Neutrophil (primary cell): ENCODE measurements around the gene PSMA5.

ENCODE experiments used
- H3K27ac ChIP-seq: fragments of 200-600 bp; sonication (generic); 2 replicates; pipeline ENCODE4 v1.5.1; 2016; ENCODE audit warnings: mild to moderate bottlenecking, moderate library complexity
- H3K27me3 ChIP-seq: fragments of 200-600 bp; sonication (generic); 2 replicates; pipeline ENCODE4 v1.6.0; 2016; ENCODE audit warnings: mild to moderate bottlenecking
- H3K36me3 ChIP-seq: fragments of 200-600 bp; sonication (generic); 2 replicates; pipeline ENCODE4 v1.5.1; 2017
- H3K4me1 ChIP-seq, 2 experiments: fragments of 200-600 bp in 1 of 2; sonication (generic) in 1 of 2; 1 replicate in 1 of 2; 2 replicates in 1 of 2; pipeline versions ENCODE4 v1.5.1 to v1.6.1; 2013 to 2016; ENCODE audit warnings: low read depth in 1 of 2, low read length in 1 of 2, mild to moderate bottlenecking in 1 of 2, moderate library complexity in 1 of 2; ENCODE audit not compliant: control insufficient read depth in 1 of 2, insufficient read depth in 1 of 2
- H3K4me3 ChIP-seq, 2 experiments: fragments of 200-600 bp in 1 of 2; sonication (generic) in 1 of 2; 1 replicate in 1 of 2; 2 replicates in 1 of 2; pipeline ENCODE4 v1.5.1; 2013 to 2016; ENCODE audit warnings: low read depth in 1 of 2, low read length in 1 of 2, mild to moderate bottlenecking in 1 of 2, moderate library complexity in 1 of 2
- H3K9me3 ChIP-seq: fragments of 200-600 bp; sonication (generic); 2 replicates; pipeline ENCODE4 v1.5.1; 2016
- CTCF ChIP-seq: fragments of 200-600 bp; sonication (generic); IDR thresholded peaks from 2 replicates; pipeline ENCODE4 v1.5.1; 2016; ENCODE audit warnings: antibody characterized with exemption

Gene PSMA5

DNA sequence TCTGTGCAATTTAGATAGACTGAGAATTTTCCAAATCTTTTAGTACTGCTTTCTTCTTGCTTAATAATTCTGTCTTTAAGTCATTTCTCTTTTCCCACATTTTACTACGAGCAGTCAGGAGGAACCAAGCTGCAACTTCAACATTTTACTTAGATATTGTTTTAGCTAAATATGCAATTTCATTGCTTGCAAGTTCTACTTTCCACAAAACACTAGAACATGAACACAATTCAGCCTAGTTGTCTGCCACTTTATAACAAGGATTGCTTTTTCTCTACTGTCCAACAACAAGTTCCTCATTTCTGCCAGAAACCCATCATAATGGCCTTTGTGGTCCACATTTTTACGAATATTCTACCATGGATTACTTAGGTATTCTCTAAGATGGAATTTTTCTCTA lies 65.2 kb downstream of the PSMA5 start:
- Histone ChIP-seq H3K36me3 (peaks cover 34% of the 10 kb centered on the region), H3K4me3 (no peak overlapping the region), H3K4me1 (peaks cover 0 to 7% of the 10 kb centered on the region in 2 experiments), H3K27me3 (no peaks in the 10 kb centered on the region), H3K9me3 (no peaks in the 10 kb centered on the region), H3K27ac (peak overlapping the region; percentile 39)
- no peak for TF ChIP-seq CTCF

- Histone ChIP-seq H3K9me3 (no peaks in the 10 kb centered on the region), H3K4me3 (no peak overlapping the region), H3K27ac (no peak overlapping the region), H3K4me1 (peaks cover 0 to 7% of the 10 kb centered on the region in 2 experiments), H3K27me3 (no peaks in the 10 kb centered on the region), H3K36me3 (peaks cover 43% of the 10 kb centered on the region)
- no peak for TF ChIP-seq CTCF
These were observed 68.6 kb downstream of the PSMA5 start for GRCh38 chr1:109357616-109358015.

DNA sequence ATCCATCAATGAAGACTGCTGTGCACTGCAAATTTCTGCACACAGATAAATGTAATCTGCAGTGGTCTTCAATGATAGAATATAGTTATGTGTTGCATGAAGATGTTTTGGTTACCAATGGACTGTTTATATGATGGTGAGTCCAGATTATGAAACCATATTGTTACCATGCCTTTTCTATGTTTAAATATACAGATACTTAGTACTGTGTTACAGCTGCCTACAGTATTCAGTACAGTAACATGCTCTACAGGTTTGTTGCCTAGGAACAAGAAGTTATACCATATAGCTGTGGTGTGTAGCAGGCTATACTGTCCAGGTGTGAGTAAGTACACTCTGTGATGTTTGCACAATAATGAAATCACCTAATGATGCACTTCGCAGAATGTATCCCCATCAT lies 69.3 kb downstream of the PSMA5 start:
- H3K9me3 ChIP-seq = no peaks in the 10 kb centered on the region
- no peak overlapping the region for H3K4me3 ChIP-seq
- TF ChIP-seq CTCF = no peak
- H3K4me1 ChIP-seq = peaks cover 0 to 7% of the 10 kb centered on the region in 2 experiments
- H3K27ac ChIP-seq = no peak overlapping the region
- H3K27me3 ChIP-seq = no peaks in the 10 kb centered on the region
- H3K36me3 ChIP-seq = peaks cover 50% of the 10 kb centered on the region

- Histone ChIP-seq H3K9me3 (no peaks in the 10 kb centered on the region), H3K27me3 (no peaks in the 10 kb centered on the region), H3K27ac (no peak overlapping the region), H3K36me3 (peaks cover 54% of the 10 kb centered on the region), H3K4me1 (peaks cover 0 to 7% of the 10 kb centered on the region in 2 experiments), H3K4me3 (no peak overlapping the region)
- TF ChIP-seq CTCF = no peak
These were observed 69.7 kb downstream of the PSMA5 start for GRCh38 chr1:109356505-109356904.

GRCh38 chr1:109354929-109355328 lies 71.3 kb downstream of the PSMA5 start:
- Histone ChIP-seq H3K27me3 (no peaks in the 10 kb centered on the region), H3K9me3 (no peaks in the 10 kb centered on the region)

More at GRCh38 chr1:109354929-109355328, 71.3 kb downstream of the PSMA5 start:
- no peaks in the 10 kb centered on the region for H3K4me1 ChIP-seq
- peaks cover 70% of the 10 kb centered on the region for H3K36me3 ChIP-seq
- TF ChIP-seq CTCF = no peak
- H3K4me3 ChIP-seq = no peak overlapping the region
- no peak overlapping the region for H3K27ac ChIP-seq
